ENCODE data around the gene NET1. TPM values are rescaled to one million over a fixed set of nuclear protein-coding genes. Genes with fewer than 3 reads are reported as not detected.
A peak's percentile ranks its signal among the peaks of the same experiment; 100 is the strongest.

The NET1 gene
- total RNA-seq, 6 experiments from 2014 or later, result 23.0 to 64.5 (median 38.5) TPM

GRCh38 chr10:5481121-5481520, 68.8 kb downstream of the NET1 start:
- 89% methylated on average over 12 of the region's 12 CpGs for WGBS (ENCODE audit: insufficient coverage, low coverage, low lambda C conversion rate, missing lambda C conversion rate)
- DNase-seq (no peak), ATAC-seq (no peak)
- Histone ChIP-seq H3K4me3 (no peak overlapping the region), H3K27me3 (no peaks in the 10 kb centered on the region), H3K36me3 (no peaks in the 10 kb centered on the region), H3K27ac (no peak overlapping the region), H3K4me1 (no peaks in the 10 kb centered on the region), H3K9me3 (no peaks in the 10 kb centered on the region)
- intact Hi-C loops (cut with DNase I), result no loop called here
- TF ChIP-seq POLR2A (IDR thresholded peaks at IDR 0.05), result no peak
- TF ChIP-seq, protein P1, sequence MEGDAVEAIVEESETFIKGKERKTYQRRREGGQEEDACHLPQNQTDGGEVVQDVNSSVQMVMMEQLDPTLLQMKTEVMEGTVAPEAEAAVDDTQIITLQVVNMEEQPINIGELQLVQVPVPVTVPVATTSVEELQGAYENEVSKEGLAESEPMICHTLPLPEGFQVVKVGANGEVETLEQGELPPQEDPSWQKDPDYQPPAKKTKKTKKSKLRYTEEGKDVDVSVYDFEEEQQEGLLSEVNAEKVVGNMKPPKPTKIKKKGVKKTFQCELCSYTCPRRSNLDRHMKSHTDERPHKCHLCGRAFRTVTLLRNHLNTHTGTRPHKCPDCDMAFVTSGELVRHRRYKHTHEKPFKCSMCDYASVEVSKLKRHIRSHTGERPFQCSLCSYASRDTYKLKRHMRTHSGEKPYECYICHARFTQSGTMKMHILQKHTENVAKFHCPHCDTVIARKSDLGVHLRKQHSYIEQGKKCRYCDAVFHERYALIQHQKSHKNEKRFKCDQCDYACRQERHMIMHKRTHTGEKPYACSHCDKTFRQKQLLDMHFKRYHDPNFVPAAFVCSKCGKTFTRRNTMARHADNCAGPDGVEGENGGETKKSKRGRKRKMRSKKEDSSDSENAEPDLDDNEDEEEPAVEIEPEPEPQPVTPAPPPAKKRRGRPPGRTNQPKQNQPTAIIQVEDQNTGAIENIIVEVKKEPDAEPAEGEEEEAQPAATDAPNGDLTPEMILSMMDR (IDR thresholded peaks at IDR 0.05), result no peak

GRCh38 chr10:5482016-5482415, 69.7 kb downstream of the NET1 start:
- Histone ChIP-seq H3K4me3 (no peak overlapping the region), H3K36me3 (no peaks in the 10 kb centered on the region), H3K27me3 (no peaks in the 10 kb centered on the region), H3K27ac (no peak overlapping the region), H3K4me1 (no peaks in the 10 kb centered on the region), H3K9me3 (no peaks in the 10 kb centered on the region)
- intact Hi-C loops (cut with DNase I), result no loop called here
- TF ChIP-seq POLR2A (IDR thresholded peaks at IDR 0.05), result no peak
- TF ChIP-seq, protein P1 (IDR thresholded peaks at IDR 0.05), result no peak
- 82% methylated on average over 5 of the region's 9 CpGs for WGBS (ENCODE audit: insufficient coverage, low coverage, low lambda C conversion rate, missing lambda C conversion rate)
- DNase-seq (no peak), ATAC-seq (no peak)

DNA sequence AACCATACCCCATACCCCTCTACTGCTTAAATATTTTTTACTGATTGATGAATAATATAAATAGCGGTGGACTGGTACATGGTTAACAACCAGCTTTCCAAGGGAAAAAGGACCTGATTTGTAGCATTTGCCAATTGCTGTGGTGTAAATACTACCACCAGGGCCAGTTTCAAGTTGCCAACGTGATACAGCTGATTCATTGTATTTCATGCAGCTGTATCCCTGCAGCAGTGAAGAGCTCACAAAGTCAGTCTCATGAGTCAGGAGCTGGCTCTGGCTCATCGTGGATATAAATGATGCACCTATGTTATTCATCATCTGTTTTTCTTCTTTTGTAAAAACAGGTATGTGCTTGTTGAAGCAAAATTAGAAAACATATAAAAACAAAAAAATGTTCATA, 71.8 kb downstream of the NET1 start:
- Histone ChIP-seq H3K4me1 (no peaks in the 10 kb centered on the region), H3K27me3 (no peaks in the 10 kb centered on the region), H3K4me3 (no peak overlapping the region), H3K9me3 (no peaks in the 10 kb centered on the region), H3K27ac (no peak overlapping the region), H3K36me3 (no peaks in the 10 kb centered on the region)
- intact Hi-C loops (cut with DNase I), result no loop called here
- WGBS (ENCODE audit: insufficient coverage, low coverage, low lambda C conversion rate, missing lambda C conversion rate), result 92% methylated on average over 2 of the region's 3 CpGs
- DNase-seq (no peak), ATAC-seq (no peak)
- TF ChIP-seq POLR2A (IDR thresholded peaks at IDR 0.05), result no peak
- TF ChIP-seq, protein P1 (IDR thresholded peaks at IDR 0.05), result no peak

GRCh38 chr10:5485290-5485689, 72.9 kb downstream of the NET1 start:
- intact Hi-C loops (cut with DNase I), result no loop called here
- DNase-seq (peak in 1 of 3 donors; percentile 24), ATAC-seq (no peak)
- no peak for TF ChIP-seq POLR2A (IDR thresholded peaks at IDR 0.05)
- TF ChIP-seq, protein P1 (IDR thresholded peaks at IDR 0.05), result no peak
- no peaks in the 10 kb centered on the region for H3K4me1 ChIP-seq
- H3K36me3 ChIP-seq, result no peaks in the 10 kb centered on the region
- 63% methylated on average over 6 of the region's 14 CpGs for WGBS (ENCODE audit: insufficient coverage, low coverage, low lambda C conversion rate, missing lambda C conversion rate)
- no peaks in the 10 kb centered on the region for H3K9me3 ChIP-seq
- no peak overlapping the region for H3K4me3 ChIP-seq
- no peak overlapping the region for H3K27ac ChIP-seq
- H3K27me3 ChIP-seq, result no peaks in the 10 kb centered on the region
